HG02973 (cell line): ENCODE data around the gene GRID1.

ENCODE experiments used
- ATAC-seq: cut with Tn5 transposase; IDR thresholded peaks from one replicate; pipeline ENCODE4 v1.9.1; 2021; ENCODE audit warnings: moderate library complexity; ENCODE audit not compliant: unreplicated experiment

The GRID1 gene

DNA sequence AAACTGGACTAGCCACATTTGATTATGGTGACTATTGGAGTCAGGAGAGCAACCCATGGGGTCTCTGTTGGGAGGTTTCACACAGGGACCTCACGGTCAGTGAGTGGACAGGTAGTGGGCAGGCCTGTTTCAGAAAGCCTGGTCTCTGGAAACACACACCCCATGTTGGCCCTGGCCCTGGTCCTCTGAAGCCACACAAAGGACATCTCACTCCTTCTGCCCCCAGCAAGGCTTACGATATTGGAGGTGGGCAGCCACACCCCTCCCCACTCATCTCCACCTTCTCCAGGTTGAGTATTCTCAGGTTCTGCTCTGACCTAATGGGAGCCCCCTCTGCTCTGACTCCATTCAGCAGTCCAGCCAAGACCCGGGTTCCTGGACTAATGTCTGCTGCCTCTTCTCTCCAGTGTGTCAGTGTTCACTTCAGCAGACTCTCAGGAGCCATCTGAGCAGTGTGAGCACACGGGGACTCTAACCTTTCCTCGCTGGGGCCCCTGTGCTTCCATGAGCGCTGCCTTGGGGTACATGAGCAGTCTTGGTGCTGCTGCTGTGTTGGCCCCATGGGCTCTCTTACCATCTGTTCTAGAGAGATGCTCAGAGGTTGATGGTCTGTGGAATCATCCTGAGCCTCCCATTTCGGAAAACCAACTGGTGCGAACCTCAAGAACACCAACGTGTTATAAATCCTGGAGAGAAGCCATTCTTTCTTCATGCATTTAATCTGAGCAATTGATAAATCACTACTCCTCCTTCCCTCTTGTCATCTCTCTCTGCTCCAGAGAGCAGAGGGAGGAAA lies 748.6 kb downstream of the GRID1 start:
- no peak for ATAC-seq

DNA sequence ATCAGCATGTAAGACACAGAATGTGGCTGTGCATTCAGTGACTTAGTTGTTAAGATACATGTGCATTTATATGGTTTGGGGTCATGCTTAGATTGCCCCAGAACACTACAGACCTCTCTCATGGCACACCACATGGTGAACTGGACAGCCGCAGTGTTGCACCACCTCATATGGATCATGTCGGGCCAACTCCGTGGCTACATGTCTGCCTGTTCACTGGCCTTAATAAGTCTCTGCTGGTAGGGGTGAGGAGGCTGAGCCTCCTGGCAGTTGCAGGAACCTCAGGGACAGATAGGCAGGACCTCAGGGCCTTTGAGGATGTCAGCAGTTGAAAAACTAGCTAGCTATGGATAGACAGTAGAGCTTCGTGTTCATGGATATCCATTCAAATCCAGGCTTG lies 751.0 kb downstream of the GRID1 start:
- ATAC-seq: no peak

DNA sequence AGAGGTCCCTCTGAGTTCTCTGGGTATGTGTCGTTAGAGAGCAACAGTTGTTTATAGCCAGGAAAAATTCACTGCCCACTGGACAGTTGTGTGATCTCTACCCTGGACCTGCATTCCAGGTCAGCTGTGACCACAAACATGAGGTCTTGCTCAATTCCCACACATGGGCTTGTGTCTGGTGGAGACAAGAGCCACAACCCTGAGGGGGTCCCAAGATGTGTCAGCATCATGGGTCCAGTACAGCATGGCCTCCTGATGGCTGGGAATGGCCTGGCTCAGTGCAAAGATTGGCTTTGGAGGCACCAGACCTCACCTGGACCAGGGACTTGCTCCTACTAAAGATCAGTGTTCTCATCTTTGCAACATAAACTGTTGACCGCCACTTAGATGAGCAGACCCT lies 751.6 kb downstream of the GRID1 start:
- no peak for ATAC-seq

DNA sequence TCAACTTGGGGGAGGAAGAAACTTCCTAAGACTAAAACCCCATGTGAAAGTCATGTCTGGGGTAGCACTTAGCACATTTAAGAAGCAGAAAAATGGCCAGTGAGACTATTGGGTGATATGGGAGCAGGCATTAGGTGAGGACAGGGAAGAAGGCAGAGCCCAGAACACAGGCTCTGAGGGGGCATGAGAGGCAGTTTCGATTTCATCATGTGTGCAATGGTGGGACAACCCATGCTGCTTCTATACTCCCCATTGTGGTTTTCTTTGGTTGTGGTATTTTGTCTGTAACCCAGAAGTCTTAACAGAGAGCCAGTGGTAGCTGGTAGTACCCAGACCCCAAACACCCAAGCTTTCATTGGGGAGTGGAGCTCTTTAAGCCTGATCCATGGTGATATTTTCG lies 752.0 kb downstream of the GRID1 start:
- ATAC-seq: no peak

DNA sequence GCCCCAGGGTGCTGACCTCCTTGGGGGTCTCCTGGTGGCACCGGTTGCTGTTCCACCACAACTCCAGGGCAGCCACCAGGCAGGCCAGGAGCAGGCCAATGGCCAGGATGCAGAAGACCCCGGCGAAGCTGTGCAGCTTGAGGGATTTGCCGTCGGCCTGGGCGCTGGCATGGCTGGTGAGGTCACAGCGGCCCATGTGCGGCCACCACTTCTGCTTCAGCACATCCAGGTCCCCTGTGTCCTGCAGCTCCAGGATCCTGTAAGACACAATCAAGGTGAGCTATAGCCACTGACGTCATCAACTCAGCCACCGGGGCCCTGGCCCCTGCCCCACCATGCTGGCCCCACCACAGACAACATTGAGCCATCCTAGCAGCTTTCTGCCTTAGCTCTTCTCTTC lies 753.2 kb downstream of the GRID1 start:
- ATAC-seq: no peak

DNA sequence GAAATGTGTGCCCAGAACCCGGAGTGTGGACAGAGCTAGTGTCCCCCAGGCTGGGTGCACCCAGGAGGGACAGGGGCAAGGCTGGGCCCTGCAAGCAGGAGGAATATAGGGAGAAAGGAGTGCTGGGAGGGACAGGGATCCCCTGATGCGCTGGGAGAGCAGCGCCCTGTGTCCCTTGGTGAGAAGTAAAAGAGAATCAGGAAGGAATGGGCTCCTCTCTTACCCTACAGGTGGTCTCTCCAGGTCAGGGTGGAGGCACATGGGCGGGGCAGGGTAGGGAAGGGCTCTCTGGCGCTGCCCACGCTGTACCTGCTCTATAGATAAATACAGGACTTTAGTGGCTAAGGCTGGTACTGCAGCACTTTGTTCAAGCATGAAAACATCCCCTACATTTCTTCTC lies 753.8 kb downstream of the GRID1 start:
- ATAC-seq: peak; percentile 52

DNA sequence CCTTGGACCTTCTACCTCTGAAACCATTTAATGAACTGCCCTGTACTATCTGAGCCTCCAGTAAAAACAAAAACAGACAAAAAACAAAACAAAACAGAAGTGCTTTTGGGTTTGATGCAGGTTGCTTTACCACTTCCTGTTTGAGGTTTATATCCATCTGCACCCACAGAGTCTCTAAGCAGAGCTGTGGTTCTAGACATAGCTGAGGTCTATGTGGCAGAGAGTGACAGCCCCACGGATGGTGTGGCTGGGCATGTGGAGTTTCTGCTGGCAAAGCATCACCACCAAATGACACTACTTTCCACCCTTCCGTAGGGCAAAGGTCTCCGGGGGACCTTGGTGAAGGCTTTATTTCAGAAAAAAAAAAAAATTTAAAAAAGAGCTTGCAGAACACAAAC lies 754.2 kb downstream of the GRID1 start:
- peak; percentile 91 for ATAC-seq

DNA sequence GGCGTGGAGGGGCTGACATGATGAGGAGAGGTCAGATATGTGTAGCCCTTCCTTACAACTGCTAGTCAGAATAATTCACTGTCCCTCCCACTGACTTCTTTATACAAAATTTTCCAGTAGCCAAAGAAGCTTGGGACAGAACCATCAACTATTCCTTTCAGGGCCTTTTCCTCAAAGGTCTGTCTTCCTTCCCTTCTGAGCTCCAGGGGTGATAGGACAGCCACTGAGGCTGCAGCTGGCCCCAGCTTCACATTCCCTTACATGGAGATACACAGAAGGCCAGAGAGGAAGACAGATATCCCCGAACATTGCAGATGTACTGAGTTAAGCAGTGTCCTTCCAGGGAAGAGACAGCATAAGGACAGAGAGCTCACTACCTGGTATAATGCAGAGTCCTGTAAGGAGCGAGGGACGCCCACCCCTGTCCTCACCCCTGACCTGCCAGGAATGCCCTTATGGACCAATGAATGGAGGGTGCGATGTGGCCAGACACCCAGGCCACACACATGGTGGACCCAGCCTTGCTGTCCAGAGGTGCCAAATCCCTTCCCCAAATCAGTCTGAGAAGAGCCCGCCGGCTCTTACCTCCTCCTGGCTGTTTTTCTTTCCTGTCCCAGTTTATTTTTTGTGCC lies 754.7 kb downstream of the GRID1 start:
- no peak for ATAC-seq

DNA sequence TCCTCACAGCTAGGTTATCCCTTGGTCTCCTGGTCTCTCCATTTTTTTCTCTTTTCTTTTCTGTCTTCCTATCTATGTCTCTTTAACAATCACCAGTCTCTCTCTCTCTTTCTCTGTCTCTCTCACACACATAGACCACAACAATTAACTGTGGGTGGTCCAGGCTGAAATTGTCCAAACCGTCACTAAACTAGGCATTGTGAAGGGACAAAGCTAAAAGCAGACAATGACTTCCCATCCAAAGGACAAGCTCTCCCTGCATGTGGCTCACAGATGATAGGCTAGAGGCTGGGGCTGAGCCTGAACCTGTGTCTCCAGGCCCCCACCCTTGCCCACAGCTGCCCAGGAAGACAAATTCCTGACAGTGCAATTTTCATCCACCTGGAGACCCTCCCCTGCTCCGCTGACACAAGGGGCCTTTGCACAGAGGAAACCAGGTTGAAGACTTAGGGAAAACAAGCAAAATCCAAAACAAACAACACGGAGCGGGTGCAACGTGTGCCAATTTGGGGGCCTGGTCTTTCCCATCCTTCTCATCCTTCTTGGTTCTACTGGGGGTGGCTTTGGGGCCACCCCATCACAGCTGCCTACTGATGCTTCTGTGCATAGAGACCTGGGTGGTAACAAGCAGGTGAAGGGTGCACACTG lies 755.4 kb downstream of the GRID1 start:
- no peak for ATAC-seq

DNA sequence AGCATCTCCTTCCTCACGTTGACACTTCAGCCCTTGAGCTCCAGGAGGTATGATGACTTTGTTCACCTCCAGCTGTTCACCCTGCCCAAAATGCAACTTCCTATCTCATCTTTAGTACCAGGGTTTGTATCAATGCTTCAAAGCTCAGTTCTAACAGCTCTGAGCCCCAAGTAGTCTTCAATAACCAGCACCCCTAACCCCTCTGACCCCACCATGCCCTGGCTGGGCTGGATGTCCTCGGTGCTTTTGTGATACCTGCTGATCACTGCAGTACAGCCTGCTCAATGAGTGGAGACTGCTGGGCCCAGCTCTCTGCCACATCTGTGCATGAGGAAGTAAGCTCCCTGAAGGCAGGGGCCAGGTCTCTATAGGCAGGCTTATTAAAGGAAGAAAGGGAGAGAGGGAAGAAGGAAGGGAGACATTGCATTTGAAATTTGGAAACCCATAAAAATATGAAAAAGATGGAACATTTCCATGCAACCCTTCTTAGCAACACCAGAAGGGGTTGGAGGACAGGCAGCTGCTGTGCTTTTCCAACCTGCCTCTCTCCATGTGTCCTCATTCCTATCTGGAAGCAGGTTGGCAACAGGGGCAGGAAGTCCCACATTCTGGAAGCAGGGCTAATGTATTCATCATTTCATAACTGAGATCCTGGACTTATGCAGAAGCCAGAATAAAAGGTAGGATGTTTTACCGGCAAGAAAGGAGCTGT lies 756.1 kb downstream of the GRID1 start:
- no peak for ATAC-seq

DNA sequence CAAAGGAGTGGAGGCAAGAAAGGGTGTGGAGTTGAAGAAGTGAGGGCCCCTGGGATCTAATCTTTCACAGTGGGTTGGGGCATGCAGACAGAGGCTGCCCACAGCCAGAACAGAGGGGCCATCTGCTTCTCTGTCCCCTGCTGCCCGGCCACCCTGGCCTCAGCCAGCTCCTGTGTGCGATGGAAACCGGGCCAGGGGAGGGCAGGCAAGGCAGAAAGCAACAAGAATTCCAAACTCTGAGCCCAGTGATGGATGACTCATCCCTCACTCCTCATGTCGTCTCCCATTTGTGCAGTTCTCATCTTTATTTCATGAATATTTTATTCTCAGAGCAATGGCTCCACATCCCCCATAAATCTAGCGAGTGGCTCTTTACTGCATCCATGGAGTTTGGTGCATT lies 757.1 kb downstream of the GRID1 start:
- no peak for ATAC-seq

DNA sequence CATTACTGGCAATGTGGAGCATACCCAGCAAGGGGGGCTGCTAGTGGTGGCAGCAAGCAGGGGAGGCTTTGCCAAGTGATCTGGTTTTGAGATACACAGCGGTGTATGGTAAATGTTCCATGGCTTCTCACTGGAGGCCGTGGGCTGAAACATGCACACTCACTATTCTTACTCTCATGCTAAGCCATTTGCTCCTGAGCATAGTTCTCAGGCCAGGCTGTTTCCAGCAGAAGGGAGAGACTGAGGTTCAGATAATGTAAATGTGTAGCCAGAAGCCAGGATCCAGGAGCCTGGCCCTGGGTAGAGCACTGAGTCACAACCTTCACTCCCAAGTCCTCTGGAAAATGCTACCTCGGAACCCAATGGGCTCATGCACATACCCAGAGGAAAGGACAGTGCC lies 757.9 kb downstream of the GRID1 start:
- ATAC-seq: no peak

DNA sequence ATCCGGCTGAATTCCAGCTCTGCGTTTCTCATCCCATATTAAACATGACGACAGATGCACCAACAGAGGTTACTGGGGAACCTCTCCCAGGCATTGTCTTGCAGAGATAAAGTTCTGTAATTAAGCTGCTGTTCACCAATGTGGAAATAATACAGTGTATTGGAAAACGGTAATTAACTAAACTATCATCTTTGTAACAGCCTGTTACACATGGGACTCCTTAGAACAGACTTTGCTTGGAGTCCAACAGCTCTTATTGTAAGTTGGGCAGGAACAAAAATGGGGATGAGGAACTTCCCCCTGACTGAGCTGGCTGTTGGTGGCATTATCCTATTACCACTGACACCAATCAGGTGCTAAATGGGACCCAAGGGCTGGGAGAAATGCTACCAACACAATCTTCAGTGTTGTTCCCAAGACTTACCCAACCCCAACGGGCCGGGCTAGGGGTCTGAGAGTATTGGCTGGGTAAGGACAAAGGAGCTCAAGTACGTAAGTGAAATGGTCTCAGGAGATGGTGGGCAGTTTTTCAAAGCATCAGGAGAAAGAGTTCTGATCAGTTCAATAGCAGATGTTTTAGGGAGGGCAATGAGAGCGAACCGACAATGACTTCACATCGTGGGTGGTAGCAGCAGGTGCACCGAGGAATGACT lies 759.4 kb downstream of the GRID1 start:
- ATAC-seq: no peak

DNA sequence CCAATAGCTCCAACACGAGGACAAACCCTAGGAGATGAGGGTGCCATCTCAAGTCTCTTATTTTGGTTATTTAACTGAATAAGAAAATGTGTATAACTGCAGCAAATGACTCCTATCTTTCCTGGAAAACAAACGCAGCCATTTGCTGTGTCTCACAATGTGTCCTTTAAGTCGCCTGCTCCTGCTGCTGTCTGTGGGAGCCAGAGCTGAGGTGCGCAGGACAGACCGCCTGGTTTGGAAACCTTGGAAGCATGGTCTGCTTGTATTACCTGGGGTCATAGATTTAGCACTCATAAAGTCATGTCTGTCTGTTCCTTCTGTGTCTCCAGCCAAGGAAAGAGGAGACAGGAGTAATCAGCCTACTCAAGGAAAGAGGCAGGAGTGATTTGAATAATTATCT lies 760.2 kb downstream of the GRID1 start:
- no peak for ATAC-seq

DNA sequence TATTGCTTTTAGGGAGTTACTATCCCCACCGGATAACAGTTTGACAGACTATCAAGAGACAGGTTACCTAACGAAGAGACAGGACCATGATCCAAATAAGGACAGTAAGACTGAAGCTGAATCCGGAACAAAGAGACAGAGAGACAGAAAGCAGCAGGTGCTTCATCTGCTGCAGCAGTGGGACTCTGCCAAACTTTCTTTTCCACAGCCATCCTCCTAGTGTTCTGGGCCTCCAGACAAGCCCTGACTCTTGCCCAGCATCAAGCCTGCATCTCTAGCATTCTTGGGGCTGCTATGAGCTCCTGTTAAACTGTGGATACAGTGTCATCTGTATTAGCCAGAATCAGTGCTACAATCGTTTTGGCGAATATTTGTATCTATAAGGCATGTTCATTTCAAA lies 761.7 kb downstream of the GRID1 start:
- ATAC-seq: no peak

DNA sequence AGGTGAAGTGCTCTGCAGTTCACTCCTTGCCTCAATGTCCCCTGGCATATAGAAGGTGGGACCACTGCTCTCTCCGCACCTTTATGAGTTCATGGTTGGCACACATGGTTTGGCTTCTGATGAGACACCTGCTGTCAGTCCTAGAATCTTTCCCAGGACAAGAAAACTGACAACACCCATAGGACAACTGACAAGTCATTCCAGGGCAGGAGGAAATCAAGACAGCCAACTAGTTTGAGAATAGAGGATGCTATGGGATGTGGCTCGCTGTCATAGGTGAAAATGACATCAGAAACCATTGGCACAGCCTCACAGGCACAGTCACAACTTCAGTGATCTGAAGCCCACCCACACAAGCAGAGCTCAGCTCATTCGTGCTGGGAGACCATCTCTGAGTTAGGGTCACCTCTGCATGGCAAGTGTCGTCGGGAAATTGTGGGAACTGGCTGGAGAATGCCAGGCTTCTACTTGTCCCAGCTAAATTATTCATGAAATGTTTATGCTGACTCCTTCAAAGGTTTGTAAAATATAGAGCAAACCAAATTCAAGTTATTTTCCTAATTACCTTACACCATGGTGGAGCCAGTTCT lies 762.4 kb downstream of the GRID1 start:
- no peak for ATAC-seq

DNA sequence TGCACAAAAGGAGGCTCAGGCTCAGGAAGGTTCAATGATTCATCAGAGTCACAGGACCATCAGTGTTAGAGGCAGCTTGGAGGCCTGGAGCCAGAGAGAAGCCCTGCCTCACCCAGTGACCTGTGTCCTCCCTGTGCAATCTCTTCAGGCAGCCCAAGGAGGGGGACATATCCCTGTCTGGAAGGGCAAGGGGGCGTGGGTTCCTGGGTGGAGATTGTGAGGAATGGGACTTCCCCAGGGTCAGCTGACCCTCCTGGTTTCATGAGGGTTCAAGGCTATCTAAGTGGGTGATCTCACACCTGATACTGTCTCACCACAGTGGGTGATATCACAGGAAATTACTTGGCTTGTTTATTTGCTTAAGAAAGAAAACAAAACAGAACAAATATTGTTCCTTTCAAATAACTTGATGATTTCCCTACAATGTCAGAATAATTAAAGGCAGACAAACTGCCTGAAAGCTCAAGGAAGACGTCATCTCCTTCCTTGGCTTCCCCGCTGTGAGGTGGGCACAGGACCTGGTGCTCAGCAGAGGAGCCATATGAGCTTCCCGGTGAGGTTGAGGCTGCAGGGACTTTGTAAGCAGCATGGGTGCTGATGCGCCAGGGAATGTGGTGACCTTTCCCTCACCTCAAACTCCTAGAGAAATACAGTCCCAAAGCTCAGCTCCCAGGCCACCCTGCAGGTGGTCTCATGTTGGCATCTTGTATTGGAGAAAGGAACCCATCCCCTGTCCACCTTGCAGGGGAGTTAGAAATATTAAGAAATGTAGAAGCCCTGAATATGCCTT lies 763.2 kb downstream of the GRID1 start:
- no peak for ATAC-seq

DNA sequence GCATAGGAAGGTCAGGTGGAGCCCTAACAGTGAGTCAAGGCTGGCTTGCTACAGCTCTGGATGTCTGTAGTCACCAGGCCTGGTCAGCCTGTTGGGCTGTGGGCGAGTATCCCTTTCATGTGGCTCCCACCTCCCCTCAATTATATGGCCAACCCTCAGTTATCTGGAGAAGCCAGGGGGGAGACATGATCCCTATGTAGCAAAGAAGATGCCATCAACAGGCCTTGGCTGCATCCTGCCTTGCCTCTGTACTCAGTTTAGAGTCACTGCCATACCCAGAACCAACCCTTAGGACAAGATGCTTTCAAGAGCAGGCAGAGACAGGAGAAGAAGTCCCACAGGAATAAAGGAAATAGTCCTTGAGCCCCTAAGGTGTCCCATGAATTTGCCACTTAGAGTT lies 763.9 kb downstream of the GRID1 start:
- ATAC-seq: no peak

DNA sequence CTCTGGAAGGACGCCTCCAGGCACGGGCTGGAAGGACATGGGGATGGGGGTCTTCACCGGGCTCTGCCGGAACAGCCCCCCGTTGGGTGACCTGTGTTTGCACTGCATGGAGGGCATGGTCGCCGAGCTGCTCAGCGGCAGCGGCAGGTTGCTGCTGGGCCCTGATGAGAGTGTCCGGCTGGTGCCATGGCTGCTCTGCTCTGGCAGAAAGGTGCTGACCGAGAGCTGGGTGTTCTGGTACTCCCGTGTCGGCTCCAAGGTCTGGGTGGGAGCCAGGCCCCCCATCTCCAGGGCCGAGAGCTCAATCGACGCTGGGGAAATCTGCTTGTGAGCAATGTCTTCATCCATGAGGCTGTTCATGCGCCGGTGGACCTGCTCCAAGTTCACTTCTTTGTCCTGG lies 764.3 kb downstream of the GRID1 start:
- no peak for ATAC-seq

DNA sequence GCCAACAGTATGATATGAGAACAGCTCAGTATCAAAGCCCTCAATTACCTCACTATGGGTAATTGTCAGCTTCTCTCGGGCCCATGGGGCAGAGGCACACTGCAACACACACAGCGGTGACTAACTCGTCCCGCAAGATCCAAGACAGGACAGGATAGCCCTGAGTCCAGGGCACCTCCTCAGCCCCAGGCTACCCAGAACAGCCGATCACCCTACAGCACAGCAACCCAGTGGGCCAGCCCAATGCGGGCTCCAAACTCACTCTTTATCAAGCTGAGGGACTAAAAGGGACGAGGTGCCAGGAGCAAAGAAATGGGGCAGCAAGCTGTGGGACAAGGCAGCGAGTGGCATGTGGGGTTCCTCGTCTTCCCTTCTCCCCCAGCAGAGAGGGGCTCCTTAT lies 765.1 kb downstream of the GRID1 start:
- ATAC-seq: no peak
